ENCODE data around the gene EREG. TPM values are rescaled to one million over a fixed set of nuclear protein-coding genes. Genes with fewer than 3 reads are reported as not detected.
A peak's percentile ranks its signal among the peaks of the same experiment; 100 is the strongest.
"Not testable (repeated sequence)": the region's sequence is repeated elsewhere in the genome, so short reads cannot be mapped to it uniquely, and the experiment has no call there.

The EREG gene
- total RNA-seq, 2 donors from 2014 or later: 1.1 to 7.8 TPM

GRCh38 chr4:74391346-74391745 is 26.4 kb downstream of the EREG start:
- no peaks in the 10 kb centered on the region for H3K36me3 ChIP-seq
- no peaks in the 10 kb centered on the region for H3K27me3 ChIP-seq (replicated peaks; ENCODE audit: insufficient read depth)
- DNase-seq (ENCODE audit: low spot score) (no peak), ATAC-seq (ENCODE audit: insufficient number of reproducible peaks, low FRiP score, low read depth) (no peak)
- H3K27ac ChIP-seq: no peak overlapping the region
- no peak overlapping the region for H3K4me3 ChIP-seq
- H3K4me1 ChIP-seq (ENCODE audit: control insufficient read depth in 1 of 2, low read depth in 2 of 2): no peaks in the 10 kb centered on the region
- TF ChIP-seq, protein P1, sequence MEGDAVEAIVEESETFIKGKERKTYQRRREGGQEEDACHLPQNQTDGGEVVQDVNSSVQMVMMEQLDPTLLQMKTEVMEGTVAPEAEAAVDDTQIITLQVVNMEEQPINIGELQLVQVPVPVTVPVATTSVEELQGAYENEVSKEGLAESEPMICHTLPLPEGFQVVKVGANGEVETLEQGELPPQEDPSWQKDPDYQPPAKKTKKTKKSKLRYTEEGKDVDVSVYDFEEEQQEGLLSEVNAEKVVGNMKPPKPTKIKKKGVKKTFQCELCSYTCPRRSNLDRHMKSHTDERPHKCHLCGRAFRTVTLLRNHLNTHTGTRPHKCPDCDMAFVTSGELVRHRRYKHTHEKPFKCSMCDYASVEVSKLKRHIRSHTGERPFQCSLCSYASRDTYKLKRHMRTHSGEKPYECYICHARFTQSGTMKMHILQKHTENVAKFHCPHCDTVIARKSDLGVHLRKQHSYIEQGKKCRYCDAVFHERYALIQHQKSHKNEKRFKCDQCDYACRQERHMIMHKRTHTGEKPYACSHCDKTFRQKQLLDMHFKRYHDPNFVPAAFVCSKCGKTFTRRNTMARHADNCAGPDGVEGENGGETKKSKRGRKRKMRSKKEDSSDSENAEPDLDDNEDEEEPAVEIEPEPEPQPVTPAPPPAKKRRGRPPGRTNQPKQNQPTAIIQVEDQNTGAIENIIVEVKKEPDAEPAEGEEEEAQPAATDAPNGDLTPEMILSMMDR (IDR thresholded peaks at IDR 0.05): no peak
- no peaks in the 10 kb centered on the region for H3K9me3 ChIP-seq

DNA sequence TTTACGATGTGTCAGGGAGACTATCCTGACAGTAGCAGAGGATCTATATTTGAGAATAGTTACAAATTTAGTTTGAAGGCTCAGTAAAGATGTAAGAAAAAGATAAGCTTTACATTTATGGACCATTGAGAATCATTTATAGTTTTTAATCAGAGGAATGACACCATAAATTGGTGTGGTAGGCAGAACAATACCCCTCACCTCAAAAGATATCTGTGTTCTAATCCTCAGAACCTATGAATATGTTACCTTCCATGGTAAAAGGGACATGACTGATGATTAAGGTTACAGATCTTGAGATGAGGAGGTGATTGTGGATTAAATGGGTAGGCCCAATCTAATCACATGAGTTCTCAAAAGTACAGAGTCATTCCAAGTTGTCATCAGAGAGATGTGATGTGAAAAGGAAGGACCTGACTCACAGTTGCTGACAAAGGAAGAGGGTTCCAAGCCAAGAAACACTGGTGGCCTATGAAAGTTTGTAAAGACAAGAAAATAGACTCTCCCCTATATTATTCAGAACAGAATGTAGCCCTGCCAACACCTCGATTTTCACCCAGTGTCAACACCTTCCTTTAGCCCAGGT is 27.0 kb downstream of the EREG start:
- Histone ChIP-seq H3K27ac (no peak overlapping the region), H3K9me3 (no peaks in the 10 kb centered on the region), H3K36me3 (no peaks in the 10 kb centered on the region), H3K4me3 (no peak overlapping the region), H3K27me3 (replicated peaks; ENCODE audit: insufficient read depth) (no peaks in the 10 kb centered on the region), H3K4me1 (ENCODE audit: control insufficient read depth in 1 of 2, low read depth in 2 of 2) (no peaks in the 10 kb centered on the region)
- DNase-seq (ENCODE audit: low spot score): no peak
- no peak for ATAC-seq (ENCODE audit: insufficient number of reproducible peaks, low FRiP score, low read depth)
- TF ChIP-seq, protein P1 (IDR thresholded peaks at IDR 0.05): no peak

DNA sequence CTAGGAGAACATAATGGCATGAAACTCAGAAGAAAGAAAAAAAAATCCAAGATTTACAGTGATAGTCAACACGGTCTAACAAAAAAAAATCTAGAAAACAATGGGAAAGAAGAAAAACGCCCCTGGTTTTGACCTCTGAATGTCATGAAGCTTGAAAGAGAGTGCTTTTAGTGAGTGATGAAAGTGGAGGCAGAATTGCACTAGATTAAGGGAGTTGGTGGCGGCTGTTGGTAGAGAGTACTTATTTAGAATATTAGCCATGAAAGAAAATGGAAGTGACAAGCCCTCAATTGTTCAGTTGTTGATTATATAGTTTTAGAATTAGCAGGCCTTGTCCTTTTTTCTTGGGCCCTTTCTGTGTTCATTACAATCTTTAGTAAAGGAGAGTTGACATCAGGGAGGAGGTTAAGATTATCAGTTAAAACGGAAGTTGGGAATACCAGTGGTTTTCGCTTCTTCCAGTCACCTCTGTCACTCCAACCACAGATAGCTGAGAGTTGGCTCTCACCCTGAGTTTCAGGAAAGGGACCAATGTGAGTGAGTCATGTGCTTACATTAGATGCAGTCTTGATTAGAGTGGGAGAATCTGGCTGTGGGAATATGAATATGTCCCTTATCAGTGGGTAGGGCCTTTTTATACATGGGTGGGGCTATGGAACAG is 29.7 kb downstream of the EREG start:
- DNase-seq (ENCODE audit: low spot score): no peak
- TF ChIP-seq, protein P1 (IDR thresholded peaks at IDR 0.05): no peak
- Histone ChIP-seq H3K4me1 (ENCODE audit: control insufficient read depth in 1 of 2, low read depth in 2 of 2) (peaks cover 0 to 3% of the 10 kb centered on the region in 2 donors), H3K27ac (no peak overlapping the region), H3K4me3 (no peak overlapping the region), H3K9me3 (no peaks in the 10 kb centered on the region), H3K36me3 (no peaks in the 10 kb centered on the region), H3K27me3 (replicated peaks; ENCODE audit: insufficient read depth) (no peaks in the 10 kb centered on the region)
- ATAC-seq (ENCODE audit: insufficient number of reproducible peaks, low FRiP score, low read depth): no peak

GRCh38 chr4:74395633-74396032 is 30.7 kb downstream of the EREG start:
- DNase-seq (ENCODE audit: low spot score) (no peak), ATAC-seq (ENCODE audit: insufficient number of reproducible peaks, low FRiP score, low read depth) (no peak)
- TF ChIP-seq, protein P1 (IDR thresholded peaks at IDR 0.05): no peak
- Histone ChIP-seq H3K4me1 (ENCODE audit: control insufficient read depth in 1 of 2, low read depth in 2 of 2) (peaks cover 0 to 3% of the 10 kb centered on the region in 2 donors), H3K4me3 (no peak overlapping the region), H3K36me3 (no peaks in the 10 kb centered on the region), H3K27ac (no peak overlapping the region), H3K27me3 (replicated peaks; ENCODE audit: insufficient read depth) (no peaks in the 10 kb centered on the region), H3K9me3 (no peaks in the 10 kb centered on the region)

GRCh38 chr4:74397748-74398426 is 32.9 kb downstream of the EREG start:
- no peak overlapping the region for H3K27ac ChIP-seq
- ATAC-seq (ENCODE audit: insufficient number of reproducible peaks, low FRiP score, low read depth): no peak
- H3K9me3 ChIP-seq: no peaks in the 10 kb centered on the region
- no peaks in the 10 kb centered on the region for H3K36me3 ChIP-seq
- no peaks in the 10 kb centered on the region for H3K27me3 ChIP-seq (replicated peaks; ENCODE audit: insufficient read depth)
- peak overlapping the region; percentile 68 for H3K4me3 ChIP-seq
- DNase-seq (ENCODE audit: low spot score): no peak
- peaks cover 0 to 3% of the 10 kb centered on the region in 2 donors for H3K4me1 ChIP-seq (ENCODE audit: control insufficient read depth in 1 of 2, low read depth in 2 of 2)
- TF ChIP-seq, protein P1 (IDR thresholded peaks at IDR 0.05): no peak

DNA sequence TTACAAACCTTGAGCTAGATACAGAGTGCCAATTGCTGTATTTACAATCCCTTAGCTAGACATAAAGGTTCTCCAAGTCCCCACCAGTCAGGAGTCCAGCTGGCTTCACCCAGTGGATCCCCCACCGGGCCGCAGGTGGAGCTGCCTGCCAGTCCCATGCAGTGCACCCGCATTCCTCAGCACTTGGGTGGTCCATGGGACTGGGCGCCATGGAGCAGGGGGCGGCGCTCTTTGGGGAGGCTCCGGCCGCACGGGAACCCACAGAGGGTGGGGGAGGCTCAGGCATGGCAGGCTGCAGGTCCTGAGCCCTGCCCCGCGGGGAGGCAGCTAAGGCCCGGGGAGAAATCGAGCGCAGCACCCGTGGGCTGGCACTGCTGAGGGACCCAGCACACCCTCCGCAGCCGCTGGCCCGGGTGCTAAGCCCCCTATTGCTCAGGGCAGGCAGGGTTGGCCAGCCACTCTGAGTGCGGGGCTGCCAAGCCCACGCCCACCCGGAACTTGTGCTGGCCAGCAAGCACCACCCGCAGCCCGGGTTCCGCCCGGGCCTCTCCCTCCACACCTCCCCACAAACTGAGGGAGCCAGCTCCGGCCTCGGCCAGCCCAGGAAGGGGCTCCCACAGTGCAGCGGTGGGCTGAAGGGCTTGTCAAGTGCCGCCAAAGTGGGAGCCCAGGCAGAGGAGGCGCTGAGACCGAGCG is 34.1 kb downstream of the EREG start:
- not testable (repeated sequence) for ATAC-seq (ENCODE audit: insufficient number of reproducible peaks, low FRiP score, low read depth); H3K27me3 ChIP-seq (replicated peaks; ENCODE audit: insufficient read depth); DNase-seq (ENCODE audit: low spot score); H3K4me3 ChIP-seq; H3K4me1 ChIP-seq (ENCODE audit: control insufficient read depth in 1 of 2, low read depth in 2 of 2); H3K36me3 ChIP-seq; H3K9me3 ChIP-seq; H3K27ac ChIP-seq
